Mucosa of descending colon (tissue), 3 donors: ENCODE results near the gene ODAD4. TPM values are rescaled to one million over a fixed set of nuclear protein-coding genes. Genes with fewer than 3 reads are reported as not detected.

Experiments
- ATAC-seq: fragments of 200-7000 bp; cut with Tn5 transposase; one replicate; pipeline ENCODE4 v1.9.1; 2020; ENCODE audit warnings: mild to moderate bottlenecking, moderate library complexity
- DNase-seq, 3 donors: peaks; one replicate each; pipeline ENCODE4 v3.0.0-alpha.2; 2020
- H3K36me3 ChIP-seq: fragments of 200-600 bp; one replicate; pipeline ENCODE4 v1.8.0; 2021; ENCODE audit warnings: low read depth, mild to moderate bottlenecking
- H3K4me1 ChIP-seq: fragments of 200-600 bp; one replicate; pipeline ENCODE4 v1.8.0; 2021; ENCODE audit warnings: low read depth, mild to moderate bottlenecking
- H3K4me3 ChIP-seq: fragments of 200-600 bp; one replicate; pipeline ENCODE4 v1.8.0; 2021; ENCODE audit warnings: mild to moderate bottlenecking
- H3K9me3 ChIP-seq: fragments of 200-600 bp; one replicate; pipeline ENCODE4 v1.8.0; 2021; ENCODE audit warnings: mild to moderate bottlenecking
- CTCF ChIP-seq: fragments of 200-600 bp; IDR thresholded peaks from one replicate; pipeline ENCODE4 v1.8.0; 2022; ENCODE audit warnings: antibody characterized with exemption, mild to moderate bottlenecking
- intact Hi-C, 2 donors: fragments of 100-400 bp; cut with DNase I in 1 of 2; cut with micrococcal nuclease in 1 of 2; formaldehyde crosslinking; loops; one replicate each; pipeline versions ENCODE4 v1.11.0 to v1.11.1; 2022; cut with DNase I, micrococcal nuclease
- total RNA-seq, 3 donors: library from RNA; stranded (reverse); fragmentation: NEBNext Ultra II Directional in 2 of 3; extraction: Animal tissue kit (Norgen Biotek cat#: 25700) in 2 of 3; gene quantifications; one replicate each; pipeline versions ENCODE4 v1.2.1 to v1.2.4, GENCODE V29; 2021 to 2023
- donor health status: DM: no; HTN: no; CAD: no; lungs with moderate emphysema.
- donor health status: DM: no; HTN: no; CAD: no.
- donor health status: DM: no; HTN: yes; CAD: no.

The ODAD4 gene
- total RNA-seq, 3 donors from 2014 or later: 0.34 to 2.1 TPM; not detected in 1

- Histone ChIP-seq H3K9me3 (no peaks in the 10 kb centered on the region), H3K4me3 (no peak overlapping the region), H3K4me1 (peaks cover 29% of the 10 kb centered on the region), H3K36me3 (peaks cover 19% of the 10 kb centered on the region)
- intact Hi-C loops: no loop called here
- ATAC-seq: no peak
- DNase-seq: no peak
- no peak for TF ChIP-seq CTCF
Measured at GRCh38 chr17:41998497-41998896, 68.1 kb downstream of the ODAD4 start.

- DNase-seq: no peak
- H3K36me3 ChIP-seq: peaks cover 14% of the 10 kb centered on the region
- no peaks in the 10 kb centered on the region for H3K9me3 ChIP-seq
- intact Hi-C loops: no loop called here
- peak; percentile 89 for ATAC-seq
- no peak overlapping the region for H3K4me3 ChIP-seq
- TF ChIP-seq CTCF: no peak
- H3K4me1 ChIP-seq: peaks cover 35% of the 10 kb centered on the region
Measured at GRCh38 chr17:42000413-42001133, 70.2 kb downstream of the ODAD4 start.

- intact Hi-C loops: no loop called here
- DNase-seq (no peak), ATAC-seq (no peak)
- Histone ChIP-seq H3K9me3 (no peaks in the 10 kb centered on the region), H3K4me1 (peaks cover 35% of the 10 kb centered on the region), H3K4me3 (no peak overlapping the region), H3K36me3 (peaks cover 7% of the 10 kb centered on the region)
- TF ChIP-seq CTCF: no peak
Measured at GRCh38 chr17:42001729-42002128, 71.3 kb downstream of the ODAD4 start.

- H3K4me1 ChIP-seq: peaks cover 35% of the 10 kb centered on the region
- intact Hi-C loops: no loop called here
- H3K9me3 ChIP-seq: no peaks in the 10 kb centered on the region
- peaks cover 7% of the 10 kb centered on the region for H3K36me3 ChIP-seq
- ATAC-seq (no peak), DNase-seq (no peak)
- TF ChIP-seq CTCF: no peak
- H3K4me3 ChIP-seq: no peak overlapping the region
Measured at GRCh38 chr17:42002175-42002791, 71.9 kb downstream of the ODAD4 start.

- Histone ChIP-seq H3K36me3 (peaks cover 5% of the 10 kb centered on the region), H3K9me3 (no peaks in the 10 kb centered on the region)
- peak; percentile 81 for ATAC-seq
Measured at GRCh38 chr17:42002792-42003301, 72.4 kb downstream of the ODAD4 start.

More at GRCh38 chr17:42002792-42003301, 72.4 kb downstream of the ODAD4 start:
- Histone ChIP-seq H3K4me1 (peaks cover 35% of the 10 kb centered on the region), H3K4me3 (no peak overlapping the region)
- TF ChIP-seq CTCF: no peak
- intact Hi-C loops: no loop called here
- DNase-seq: no peak
